Loucy (cell line): ENCODE measurements around the gene NSD1.

Source experiments
- H2AFZ ChIP-seq: fragments of 200-600 bp; sonication (generic); 2 replicates; pipeline ENCODE4 v1.6.0; 2016; ENCODE audit warnings: antibody characterized with exemption, mild to moderate bottlenecking, low read length, moderate library complexity
- H3F3A ChIP-seq: fragments of 200-600 bp; 2 replicates; pipeline ENCODE4 v1.6.0; 2016; ENCODE audit warnings: antibody characterized with exemption, low read depth, mild to moderate bottlenecking
- H3K27me3 ChIP-seq: fragments of 200-600 bp; sonication (generic); 2 replicates; pipeline ENCODE4 v1.6.1; 2014; ENCODE audit warnings: low read length, mild to moderate bottlenecking; ENCODE audit not compliant: insufficient read depth, poor library complexity, severe bottlenecking
- H3K36me3 ChIP-seq: fragments of 200-600 bp; sonication (generic); 2 replicates; pipeline ENCODE4 v1.6.1; 2016; ENCODE audit warnings: low read length; ENCODE audit not compliant: insufficient read depth
- H3K4me1 ChIP-seq: fragments of 200-600 bp; sonication (generic); 2 replicates; pipeline ENCODE4 v1.5.1; 2014; ENCODE audit warnings: low read length, mild to moderate bottlenecking; ENCODE audit not compliant: insufficient read depth, poor library complexity, severe bottlenecking
- H3K4me2 ChIP-seq: fragments of 200-600 bp; sonication (generic); 2 replicates; pipeline ENCODE4 v1.6.0; 2014; ENCODE audit warnings: antibody characterized with exemption, low read length, low read depth, mild to moderate bottlenecking; ENCODE audit not compliant: poor library complexity, severe bottlenecking
- H3K4me3 ChIP-seq: fragments of 200-600 bp; sonication (generic); 2 replicates; pipeline ENCODE4 v1.5.1; 2014; ENCODE audit warnings: low read length, mild to moderate bottlenecking, mixed read lengths; ENCODE audit not compliant: poor library complexity, severe bottlenecking
- H3K79me2 ChIP-seq: fragments of 200-600 bp; sonication (generic); 2 replicates; pipeline ENCODE4 v1.6.1; 2014; ENCODE audit warnings: low read length; ENCODE audit not compliant: insufficient read depth
- H3K9ac ChIP-seq: fragments of 200-600 bp; sonication (generic); 2 replicates; pipeline ENCODE4 v1.6.0; 2014; ENCODE audit warnings: mild to moderate bottlenecking, low read depth, low read length, moderate library complexity; ENCODE audit not compliant: poor library complexity, severe bottlenecking
- H3K9me2 ChIP-seq: fragments of 200-600 bp; sonication (generic); replicated peaks from 2 replicates; pipeline ENCODE4 v1.6.1; 2016; ENCODE audit warnings: low read depth, low read length, mixed read lengths
- H3K9me3 ChIP-seq: fragments of 200-600 bp; sonication (generic); 2 replicates; pipeline ENCODE4 v1.6.1; 2014; ENCODE audit warnings: mild to moderate bottlenecking, antibody characterized with exemption, low read length, low read depth; ENCODE audit not compliant: insufficient read depth
- H4K20me1 ChIP-seq: fragments of 200-600 bp; sonication (generic); 2 replicates; pipeline ENCODE4 v1.6.0; 2014; ENCODE audit warnings: antibody characterized with exemption, low read length, mild to moderate bottlenecking; ENCODE audit not compliant: insufficient read depth, poor library complexity, severe bottlenecking
- EZH2phosphoT487 ChIP-seq: fragments of 200-600 bp; IDR thresholded peaks from 2 replicates; pipeline ENCODE4 v1.6.1; 2018; ENCODE audit warnings: antibody characterized with exemption, mild to moderate bottlenecking, moderate library complexity, borderline replicate concordance
- TF ChIP-seq, protein P1 (sequence below): fragments of 200-600 bp; sonication (generic); conservative IDR thresholded peaks from 2 replicates; pipeline ENCODE4 v1.5.1; 2014; ENCODE audit warnings: mild to moderate bottlenecking, antibody characterized with exemption, low read length

The NSD1 gene

DNA sequence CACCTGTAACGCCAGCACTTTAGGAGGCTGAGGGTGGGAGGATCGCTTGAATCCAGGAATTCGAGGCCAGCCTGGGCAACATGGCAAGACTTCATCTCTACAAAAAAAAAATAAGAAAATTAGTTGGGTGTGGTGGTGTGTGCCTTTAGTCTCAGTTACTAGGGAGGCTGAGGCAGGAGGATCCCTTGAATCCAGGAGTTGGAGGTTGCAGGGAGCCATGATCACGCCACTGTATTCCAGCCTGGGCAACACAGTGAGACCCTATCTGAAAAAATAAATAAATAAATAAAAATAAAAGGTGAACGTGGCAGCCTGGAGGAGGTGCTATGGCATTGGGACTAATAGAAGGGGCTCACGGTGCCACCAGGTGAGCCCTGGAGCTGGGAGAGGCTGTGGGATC, 39.8 kb upstream of the NSD1 start:
- H3K9me3 ChIP-seq: no peaks in the 10 kb centered on the region
- no peaks in the 10 kb centered on the region for H3F3A ChIP-seq
- no peaks in the 10 kb centered on the region for H3K27me3 ChIP-seq
- H4K20me1 ChIP-seq: no peaks in the 10 kb centered on the region
- no peak overlapping the region for H3K4me3 ChIP-seq
- H2AFZ ChIP-seq: no peak overlapping the region
- TF ChIP-seq, protein P1, sequence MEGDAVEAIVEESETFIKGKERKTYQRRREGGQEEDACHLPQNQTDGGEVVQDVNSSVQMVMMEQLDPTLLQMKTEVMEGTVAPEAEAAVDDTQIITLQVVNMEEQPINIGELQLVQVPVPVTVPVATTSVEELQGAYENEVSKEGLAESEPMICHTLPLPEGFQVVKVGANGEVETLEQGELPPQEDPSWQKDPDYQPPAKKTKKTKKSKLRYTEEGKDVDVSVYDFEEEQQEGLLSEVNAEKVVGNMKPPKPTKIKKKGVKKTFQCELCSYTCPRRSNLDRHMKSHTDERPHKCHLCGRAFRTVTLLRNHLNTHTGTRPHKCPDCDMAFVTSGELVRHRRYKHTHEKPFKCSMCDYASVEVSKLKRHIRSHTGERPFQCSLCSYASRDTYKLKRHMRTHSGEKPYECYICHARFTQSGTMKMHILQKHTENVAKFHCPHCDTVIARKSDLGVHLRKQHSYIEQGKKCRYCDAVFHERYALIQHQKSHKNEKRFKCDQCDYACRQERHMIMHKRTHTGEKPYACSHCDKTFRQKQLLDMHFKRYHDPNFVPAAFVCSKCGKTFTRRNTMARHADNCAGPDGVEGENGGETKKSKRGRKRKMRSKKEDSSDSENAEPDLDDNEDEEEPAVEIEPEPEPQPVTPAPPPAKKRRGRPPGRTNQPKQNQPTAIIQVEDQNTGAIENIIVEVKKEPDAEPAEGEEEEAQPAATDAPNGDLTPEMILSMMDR: no peak
- no peak for TF ChIP-seq EZH2phosphoT487
- no peaks in the 10 kb centered on the region for H3K9me2 ChIP-seq
- H3K4me2 ChIP-seq: no peak overlapping the region
- H3K4me1 ChIP-seq: peaks cover 3% of the 10 kb centered on the region
- H3K79me2 ChIP-seq: no peaks in the 10 kb centered on the region
- no peak overlapping the region for H3K9ac ChIP-seq
- no peaks in the 10 kb centered on the region for H3K36me3 ChIP-seq

DNA sequence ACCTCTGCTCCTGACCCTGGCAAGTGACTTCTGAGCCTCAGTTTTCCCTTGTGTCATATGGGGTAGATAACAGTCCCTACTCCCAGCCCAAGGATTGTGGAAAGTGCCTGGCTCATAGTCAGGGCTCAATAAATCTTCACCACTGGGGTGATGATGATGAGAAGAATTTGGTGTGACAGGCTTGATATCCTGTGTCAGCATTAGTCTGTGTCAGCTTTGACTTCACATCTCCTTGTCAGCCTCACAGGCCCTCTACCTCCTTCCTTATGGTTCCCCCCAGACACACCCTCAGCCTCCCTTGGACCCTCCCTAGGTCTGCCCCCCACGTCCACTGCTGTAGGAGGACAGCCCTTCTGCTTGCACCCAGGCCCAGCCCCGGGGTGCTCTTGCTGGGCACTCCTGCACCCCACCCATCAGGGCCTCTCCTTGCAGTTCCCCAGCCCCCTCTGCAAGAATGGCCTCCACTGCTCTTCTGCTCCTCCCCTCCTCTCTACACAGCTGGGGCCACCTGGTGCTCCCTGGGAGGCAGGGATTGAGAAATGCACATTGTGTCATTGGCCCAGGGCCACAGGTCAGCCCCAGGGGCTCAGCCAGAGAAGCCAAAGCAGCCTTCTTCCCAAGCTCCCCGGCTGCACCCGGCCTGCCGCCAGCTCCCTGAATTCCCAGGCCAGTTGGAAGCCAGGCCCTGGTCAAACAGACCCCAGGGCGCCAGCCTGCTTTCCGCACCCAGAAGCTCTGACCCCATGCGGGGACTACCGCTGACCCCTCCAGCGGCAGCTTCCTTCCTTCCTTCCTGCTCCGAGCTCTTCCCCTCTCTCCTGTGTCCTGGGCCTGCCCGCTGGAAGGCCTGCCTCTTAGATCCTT, 39.1 kb upstream of the NSD1 start:
- H3K4me3 ChIP-seq: no peak overlapping the region
- no peak overlapping the region for H3K9ac ChIP-seq
- H3K27me3 ChIP-seq: no peaks in the 10 kb centered on the region
- peaks cover under 1% of the 10 kb centered on the region for H3K4me1 ChIP-seq
- no peaks in the 10 kb centered on the region for H4K20me1 ChIP-seq
- no peaks in the 10 kb centered on the region for H3K79me2 ChIP-seq
- H3F3A ChIP-seq: no peaks in the 10 kb centered on the region
- no peaks in the 10 kb centered on the region for H3K36me3 ChIP-seq
- H3K9me3 ChIP-seq: no peaks in the 10 kb centered on the region
- H2AFZ ChIP-seq: no peak overlapping the region
- TF ChIP-seq EZH2phosphoT487: no peak
- TF ChIP-seq, protein P1: no peak
- H3K9me2 ChIP-seq: no peaks in the 10 kb centered on the region
- no peak overlapping the region for H3K4me2 ChIP-seq

DNA sequence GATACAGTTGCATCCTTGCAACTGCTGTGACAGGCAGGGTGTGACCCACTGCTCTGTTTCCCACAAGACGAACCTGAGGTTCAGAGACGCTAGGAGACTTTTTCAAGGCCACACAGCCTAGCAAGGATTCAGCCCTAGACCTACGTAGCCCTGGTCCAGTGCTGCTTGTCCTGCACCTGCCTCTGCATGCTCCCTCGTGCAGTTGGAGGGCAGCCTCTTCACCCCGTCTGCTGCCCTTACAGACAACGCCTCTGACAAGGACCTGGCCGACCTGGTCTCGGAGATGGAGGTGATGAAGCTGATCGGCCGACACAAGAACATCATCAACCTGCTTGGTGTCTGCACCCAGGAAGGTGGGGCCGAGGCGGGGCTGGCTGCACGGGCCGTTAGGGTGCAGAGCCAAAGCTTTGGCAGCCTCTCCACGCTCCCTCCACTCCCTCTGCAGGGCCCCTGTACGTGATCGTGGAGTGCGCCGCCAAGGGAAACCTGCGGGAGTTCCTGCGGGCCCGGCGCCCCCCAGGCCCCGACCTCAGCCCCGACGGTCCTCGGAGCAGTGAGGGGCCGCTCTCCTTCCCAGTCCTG, 38.4 kb upstream of the NSD1 start:
- Histone ChIP-seq H3K27me3 (no peaks in the 10 kb centered on the region), H3K4me3 (no peak overlapping the region), H3K4me1 (no peaks in the 10 kb centered on the region), H2AFZ (no peak overlapping the region), H4K20me1 (no peaks in the 10 kb centered on the region), H3K9ac (no peak overlapping the region), H3K79me2 (no peaks in the 10 kb centered on the region), H3K4me2 (no peak overlapping the region), H3F3A (no peaks in the 10 kb centered on the region), H3K9me2 (no peaks in the 10 kb centered on the region), H3K36me3 (no peaks in the 10 kb centered on the region), H3K9me3 (no peaks in the 10 kb centered on the region)
- TF ChIP-seq, protein P1: no peak
- no peak for TF ChIP-seq EZH2phosphoT487
